Natural killer cell treated with Interleukin-12 subunit alpha and Interleukin-12 subunit beta and Interleukin-15 and Interleukin-18, amount 100 ng/mL, for 72 hours (primary cell): ENCODE data around the gene KANSL1L. TPM values are rescaled to one million over a fixed set of nuclear protein-coding genes. Genes with fewer than 3 reads are reported as not detected.

Source experiments
- ATAC-seq, 2 donors: fragments of 150-1000 bp; cut with Tn5 transposase in 1 of 2; sonication (Bioruptor Pico), chemical (Tn5 transposase) in 1 of 2; 2 replicates each; pipeline ENCODE4 v1.10.0; 2021
- DNase-seq: peaks from one replicate; pipeline ENCODE4 v3.0.0; 2022; ENCODE audit warnings: low spot score
- H3K27ac Mint-ChIP-seq, 2 donors: 1 replicate in 1 of 2; 2 replicates in 1 of 2; pipeline ENCODE4 v1.8.0; 2022; ENCODE audit warnings: mixed read lengths in 2 of 2, mild to moderate bottlenecking in 1 of 2, moderate library complexity in 1 of 2
- H3K27me3 Mint-ChIP-seq, 2 donors: 1 replicate in 1 of 2; 2 replicates in 1 of 2; pipeline ENCODE4 v1.8.0; 2022; ENCODE audit warnings: mixed read lengths in 2 of 2
- H3K36me3 Mint-ChIP-seq: one replicate; pipeline ENCODE4 v1.8.0; 2022; ENCODE audit warnings: mixed read lengths
- H3K4me1 Mint-ChIP-seq, 2 donors: 1 replicate in 1 of 2; 2 replicates in 1 of 2; pipeline ENCODE4 v1.8.0; 2022; ENCODE audit warnings: low read depth in 2 of 2, mixed read lengths in 2 of 2, mild to moderate bottlenecking in 1 of 2
- H3K4me3 Mint-ChIP-seq: one replicate; pipeline ENCODE4 v1.8.0; 2022; ENCODE audit warnings: mixed read lengths
- H3K9me3 Mint-ChIP-seq: 2 replicates; pipeline ENCODE4 v1.8.0; 2022; ENCODE audit warnings: mixed read lengths
- total RNA-seq, 2 donors: library from RNA; stranded (reverse); gene quantifications; one replicate each; pipeline ENCODE4 v1.2.3, GENCODE V29; 2022

Gene KANSL1L
- total RNA-seq, 2 donors from 2014 or later: 7.5 to 9.2 TPM

DNA sequence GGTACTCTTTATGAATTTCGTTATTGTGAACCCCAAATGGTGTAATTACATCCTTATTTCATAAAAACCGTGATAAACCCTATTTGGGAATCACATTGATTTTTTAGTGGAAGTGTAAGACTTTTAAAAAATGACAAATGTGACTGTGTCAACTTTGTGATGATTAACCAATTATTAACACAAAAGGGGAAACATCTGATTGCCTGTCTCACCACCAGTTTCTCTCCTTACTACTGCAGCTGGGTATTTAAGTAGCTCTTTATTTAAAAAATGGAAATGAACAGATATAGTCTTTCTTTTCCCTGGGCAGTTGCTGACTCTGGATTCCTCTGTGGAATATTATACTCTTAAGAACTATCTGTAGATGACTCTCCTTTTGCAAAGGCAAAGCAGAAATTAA, 180.4 kb downstream of the KANSL1L start:
- no peaks in the 10 kb centered on the region for H3K4me1 Mint-ChIP-seq
- H3K27me3 Mint-ChIP-seq: peaks cover 11 to 13% of the 10 kb centered on the region in 2 donors
- H3K36me3 Mint-ChIP-seq: no peaks in the 10 kb centered on the region
- DNase-seq (no peak), ATAC-seq (no peak)
- no peak overlapping the region for H3K27ac Mint-ChIP-seq
- no peaks in the 10 kb centered on the region for H3K9me3 Mint-ChIP-seq
- H3K4me3 Mint-ChIP-seq: no peak overlapping the region

DNA sequence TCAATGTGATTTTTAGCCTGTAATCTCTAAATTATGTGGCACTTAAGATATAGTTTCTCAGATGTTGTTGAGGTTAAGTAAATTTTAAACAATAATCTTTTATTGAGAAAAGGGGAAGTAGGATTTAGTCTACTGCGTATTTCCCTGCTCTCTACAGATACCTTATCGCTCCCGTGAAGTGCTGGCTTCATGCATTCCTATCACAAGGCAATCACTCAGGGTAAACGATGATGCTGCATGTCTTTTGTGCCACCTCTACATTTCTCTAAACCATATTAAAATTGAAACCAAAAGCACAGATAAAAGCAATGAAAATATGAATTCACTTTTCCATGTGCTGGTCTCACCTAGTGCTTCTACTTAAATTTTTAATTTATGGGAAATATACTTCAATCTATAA, 183.2 kb downstream of the KANSL1L start:
- H3K27me3 Mint-ChIP-seq: peaks cover 11 to 13% of the 10 kb centered on the region in 2 donors
- DNase-seq (no peak), ATAC-seq (no peak)
- H3K4me1 Mint-ChIP-seq: no peaks in the 10 kb centered on the region
- H3K4me3 Mint-ChIP-seq: no peak overlapping the region
- no peak overlapping the region for H3K27ac Mint-ChIP-seq
- H3K9me3 Mint-ChIP-seq: no peaks in the 10 kb centered on the region
- no peaks in the 10 kb centered on the region for H3K36me3 Mint-ChIP-seq

DNA sequence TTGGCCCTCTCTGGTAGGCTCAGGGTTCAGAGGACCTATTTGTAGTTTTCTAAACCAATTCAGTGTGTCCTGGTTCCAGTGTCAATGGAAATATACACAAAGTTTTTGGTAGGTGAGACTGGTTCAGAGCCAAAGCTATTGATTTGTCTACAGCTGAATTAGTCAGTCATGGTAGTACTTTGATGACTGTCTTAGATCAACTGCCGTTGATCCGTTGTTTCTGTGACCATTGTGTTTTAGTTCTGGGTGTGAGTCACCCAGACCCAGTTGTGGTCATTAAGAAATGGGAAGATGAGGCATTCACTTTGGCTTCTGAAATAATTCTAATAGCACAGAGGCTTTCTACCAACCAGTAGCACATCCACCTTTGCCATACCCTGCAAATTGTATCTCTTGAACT, 184.8 kb downstream of the KANSL1L start:
- Mint-ChIP-seq H3K27ac (no peak overlapping the region), H3K4me1 (no peaks in the 10 kb centered on the region), H3K4me3 (no peak overlapping the region), H3K36me3 (no peaks in the 10 kb centered on the region), H3K27me3 (peaks cover 11 to 13% of the 10 kb centered on the region in 2 donors), H3K9me3 (no peaks in the 10 kb centered on the region)
- no peak for ATAC-seq
- DNase-seq: no peak

DNA sequence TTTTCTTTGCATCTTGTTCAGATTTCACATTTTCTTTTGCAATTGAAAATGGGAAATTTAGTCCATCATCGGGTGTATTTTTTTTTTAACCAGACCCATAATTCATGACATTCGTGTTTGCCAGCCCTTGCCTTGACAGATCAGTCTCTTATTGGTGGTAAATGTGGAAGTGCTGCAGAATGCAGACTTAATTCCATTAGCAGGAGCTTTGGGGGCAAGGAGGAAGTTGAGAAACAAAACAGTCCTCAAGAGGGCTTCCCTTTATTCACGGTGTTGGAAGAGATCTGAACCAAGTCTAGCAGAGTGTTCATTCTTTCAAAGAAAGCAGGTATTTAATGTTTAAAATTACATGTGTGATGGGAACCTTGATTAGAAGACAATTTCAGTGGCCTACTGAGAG, 185.3 kb downstream of the KANSL1L start:
- Mint-ChIP-seq H3K27me3 (peaks cover 8 to 9% of the 10 kb centered on the region in 2 donors), H3K4me1 (no peaks in the 10 kb centered on the region), H3K36me3 (no peaks in the 10 kb centered on the region), H3K9me3 (no peaks in the 10 kb centered on the region), H3K4me3 (no peak overlapping the region), H3K27ac (no peak overlapping the region)
- no peak for DNase-seq
- no peak for ATAC-seq

DNA sequence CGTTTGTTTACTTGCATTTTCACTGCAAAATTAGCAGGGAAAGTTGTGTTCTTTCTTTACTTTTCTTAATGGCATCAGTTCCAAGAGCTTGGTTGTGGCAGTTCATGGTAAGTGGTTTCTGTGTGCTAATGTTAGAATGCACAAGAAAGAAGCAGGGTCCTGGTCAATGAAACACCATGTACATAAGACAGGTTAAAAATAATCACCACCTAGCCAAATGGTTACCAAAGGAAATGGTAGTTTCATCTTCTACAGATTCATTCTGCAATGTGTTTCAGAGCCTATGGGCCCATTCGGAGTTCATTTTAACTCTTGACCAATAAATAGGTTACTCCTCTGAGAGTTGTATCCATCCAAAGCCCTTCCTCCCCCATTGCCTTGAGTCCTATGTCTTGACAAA, 186.9 kb downstream of the KANSL1L start:
- no peak overlapping the region for H3K4me3 Mint-ChIP-seq
- H3K4me1 Mint-ChIP-seq: no peaks in the 10 kb centered on the region
- ATAC-seq (no peak), DNase-seq (no peak)
- no peak overlapping the region for H3K27ac Mint-ChIP-seq
- H3K27me3 Mint-ChIP-seq: peaks cover 0 to 6% of the 10 kb centered on the region in 2 donors
- H3K9me3 Mint-ChIP-seq: no peaks in the 10 kb centered on the region
- no peaks in the 10 kb centered on the region for H3K36me3 Mint-ChIP-seq

DNA sequence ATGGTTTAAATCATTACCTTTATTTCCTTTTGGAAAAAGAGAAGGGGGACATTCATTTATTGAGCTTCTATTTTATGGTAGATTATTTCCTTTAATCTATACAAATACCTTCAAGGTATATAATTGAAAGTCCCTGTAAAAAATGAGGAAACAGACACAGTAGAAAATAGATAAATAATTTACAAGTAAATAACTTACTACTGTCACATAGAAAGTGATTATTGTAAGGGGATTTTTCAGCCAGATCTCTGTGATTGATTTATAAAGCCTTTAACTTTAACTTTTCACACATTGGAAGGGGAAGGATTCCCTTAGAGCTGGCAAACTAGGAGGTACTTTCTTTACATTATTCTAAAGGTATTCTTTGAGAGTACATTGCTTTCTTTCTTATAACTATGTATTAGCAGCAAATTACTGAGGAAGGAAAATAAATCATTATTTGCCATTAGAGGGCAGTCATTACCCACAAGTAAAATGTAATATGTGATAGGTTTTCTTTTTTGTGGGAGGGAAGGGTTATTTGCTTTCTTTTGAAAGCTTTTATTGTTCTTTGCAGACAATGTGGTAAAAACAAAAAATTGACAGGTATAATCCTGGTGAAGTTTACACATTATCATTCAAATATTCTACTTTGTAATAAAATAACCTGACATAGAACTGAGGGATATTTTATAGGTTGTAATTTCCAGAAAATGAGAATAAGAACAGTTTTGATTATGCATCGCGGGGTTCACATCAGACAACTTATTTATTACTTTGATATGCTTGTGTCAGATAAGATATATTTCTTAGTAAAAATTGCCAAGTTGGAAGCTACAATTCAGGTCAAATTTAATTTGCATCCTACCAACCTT, 193.6 kb downstream of the KANSL1L start:
- H3K36me3 Mint-ChIP-seq: no peaks in the 10 kb centered on the region
- no peak overlapping the region for H3K27ac Mint-ChIP-seq
- ATAC-seq (no peak), DNase-seq (no peak)
- H3K27me3 Mint-ChIP-seq: peaks cover 0 to 3% of the 10 kb centered on the region in 2 donors
- no peak overlapping the region for H3K4me3 Mint-ChIP-seq
- H3K4me1 Mint-ChIP-seq: no peaks in the 10 kb centered on the region
- H3K9me3 Mint-ChIP-seq: no peaks in the 10 kb centered on the region

DNA sequence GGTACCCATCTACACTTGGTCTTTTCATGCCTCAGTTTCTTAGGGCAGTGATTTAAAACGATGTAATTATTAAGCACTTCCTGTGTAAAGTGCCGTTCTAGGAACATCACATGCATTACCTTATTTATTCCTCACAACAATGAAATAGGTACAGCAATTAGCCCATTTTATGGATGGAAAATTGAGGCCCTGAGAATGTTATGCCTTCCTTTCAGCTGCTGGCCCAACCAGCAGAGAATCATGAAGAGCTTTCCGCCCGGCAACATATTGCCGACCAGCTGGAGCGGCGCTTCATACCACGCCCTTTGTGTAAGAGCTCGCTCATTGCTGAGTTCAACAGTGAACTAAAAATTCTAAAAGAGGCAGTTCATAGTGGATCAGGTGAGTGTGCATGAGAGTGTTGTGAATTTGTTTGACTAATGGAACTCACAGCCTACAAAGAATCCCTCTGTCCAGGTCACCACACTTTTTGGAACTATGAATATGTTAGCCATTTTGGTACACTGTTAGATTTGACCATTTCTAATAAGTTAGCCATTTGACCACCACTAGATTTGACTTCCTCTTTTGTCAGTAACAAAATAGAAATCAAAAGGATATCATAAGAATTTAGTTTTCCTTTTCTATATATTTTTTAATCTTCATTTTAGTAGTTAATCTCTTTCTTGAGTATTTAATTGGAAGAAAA, 194.4 kb downstream of the KANSL1L start:
- H3K4me1 Mint-ChIP-seq: no peaks in the 10 kb centered on the region
- H3K27ac Mint-ChIP-seq: no peak overlapping the region
- H3K27me3 Mint-ChIP-seq: peaks cover 0 to 3% of the 10 kb centered on the region in 2 donors
- DNase-seq (no peak), ATAC-seq (no peak)
- no peaks in the 10 kb centered on the region for H3K36me3 Mint-ChIP-seq
- no peak overlapping the region for H3K4me3 Mint-ChIP-seq
- H3K9me3 Mint-ChIP-seq: no peaks in the 10 kb centered on the region

DNA sequence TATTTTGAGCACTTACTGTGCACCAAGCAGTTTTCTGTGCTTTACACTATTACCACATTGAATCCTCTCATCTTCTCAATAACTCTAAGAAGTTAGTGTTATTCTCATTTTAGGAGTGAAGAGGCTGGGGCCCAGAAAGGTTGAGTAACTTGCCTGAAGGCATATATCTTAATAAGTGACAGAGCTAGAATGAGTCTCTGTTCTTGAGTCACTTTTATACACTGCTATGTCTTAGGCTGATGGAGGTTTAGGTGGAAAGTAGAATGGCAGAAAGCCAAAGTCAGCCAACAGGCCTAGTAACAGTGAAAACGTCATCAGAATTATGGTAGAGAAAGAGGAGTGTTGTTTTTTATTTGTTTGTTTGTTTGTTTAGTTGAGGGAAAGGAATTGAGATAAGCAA, 196.6 kb downstream of the KANSL1L start:
- no peaks in the 10 kb centered on the region for H3K9me3 Mint-ChIP-seq
- H3K36me3 Mint-ChIP-seq: no peaks in the 10 kb centered on the region
- H3K27ac Mint-ChIP-seq: no peak overlapping the region

DNA sequence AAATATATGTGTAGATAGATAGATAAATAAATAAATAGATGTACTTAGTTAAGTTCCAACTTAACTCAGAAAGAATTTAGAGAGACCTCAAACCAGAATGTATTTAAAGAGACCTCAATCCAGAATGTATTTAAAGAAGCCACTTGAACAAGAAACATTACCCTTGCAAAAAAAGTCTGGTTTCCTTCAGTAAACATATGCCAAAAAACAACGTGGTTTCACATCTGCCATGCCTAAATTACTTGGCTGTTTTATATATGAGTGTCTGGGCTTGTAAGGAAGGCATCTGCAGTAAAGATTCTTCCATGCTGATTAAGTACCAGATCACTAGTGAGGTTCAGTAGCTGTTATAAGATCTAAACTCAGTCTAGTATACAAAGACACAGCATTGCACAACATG, 197.9 kb downstream of the KANSL1L start:
- ATAC-seq (no peak), DNase-seq (no peak)
- peaks cover 0 to 5% of the 10 kb centered on the region in 2 donors for H3K27me3 Mint-ChIP-seq
- no peaks in the 10 kb centered on the region for H3K4me1 Mint-ChIP-seq
- H3K4me3 Mint-ChIP-seq: no peak overlapping the region
- H3K9me3 Mint-ChIP-seq: no peaks in the 10 kb centered on the region
- no peaks in the 10 kb centered on the region for H3K36me3 Mint-ChIP-seq
- no peak overlapping the region for H3K27ac Mint-ChIP-seq

More for the DNA sequence above, 196.6 kb downstream of the KANSL1L start:
- Mint-ChIP-seq H3K27me3 (peaks cover 0 to 5% of the 10 kb centered on the region in 2 donors), H3K4me1 (no peaks in the 10 kb centered on the region), H3K4me3 (no peak overlapping the region)
- no peak for ATAC-seq
- DNase-seq: no peak

Other genes with a start within 250 kb of the KANSL1L start
- 10 to 100 TPM; 49.4 to 70.9 TPM for gene RPE, start 168.8 kb downstream of the KANSL1L start, total RNA-seq
- gene ACADL, start 54.0 kb upstream of the KANSL1L start, total RNA-seq: not detected
- gene MYL1, start 143.8 kb upstream of the KANSL1L start, total RNA-seq: not detected